ENCODE measurements around the gene WDR72. TPM values are rescaled to one million over a fixed set of nuclear protein-coding genes. Genes with fewer than 3 reads are reported as not detected.

Gene WDR72
- polyA plus RNA-seq, 3 donors: 55.7 to 73.1 (median 65.9) TPM

- DNase-seq: no peak
These were observed 141.0 kb downstream of the WDR72 start for GRCh38 chr15:53618461-53618860.

- no peak for DNase-seq
These were observed 148.1 kb downstream of the WDR72 start for GRCh38 chr15:53611145-53611920.

- DNase-seq: no peak
These were observed 168.4 kb downstream of the WDR72 start for GRCh38 chr15:53591041-53591440.

DNA sequence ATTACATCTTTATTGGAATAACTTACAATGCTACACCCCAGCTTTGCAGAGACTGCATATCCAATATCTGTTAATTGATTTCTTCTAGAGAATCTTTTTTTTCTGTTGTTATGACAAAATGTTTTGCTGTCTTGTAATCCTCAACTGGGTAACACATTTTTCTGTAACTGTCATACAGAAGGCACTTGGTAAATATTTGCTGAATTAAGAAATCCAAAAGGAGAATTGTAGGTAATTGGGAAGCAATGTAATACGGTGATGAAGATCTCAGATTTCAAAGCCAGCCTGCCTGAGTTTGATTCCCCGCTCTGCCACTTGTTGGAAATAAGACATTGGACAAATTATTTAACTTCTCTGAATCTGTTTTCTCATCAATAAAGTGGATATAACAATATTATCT is 169.1 kb downstream of the WDR72 start:
- DNase-seq: no peak

- DNase-seq: no peak
These were observed 169.9 kb downstream of the WDR72 start for GRCh38 chr15:53589520-53590057.

DNA sequence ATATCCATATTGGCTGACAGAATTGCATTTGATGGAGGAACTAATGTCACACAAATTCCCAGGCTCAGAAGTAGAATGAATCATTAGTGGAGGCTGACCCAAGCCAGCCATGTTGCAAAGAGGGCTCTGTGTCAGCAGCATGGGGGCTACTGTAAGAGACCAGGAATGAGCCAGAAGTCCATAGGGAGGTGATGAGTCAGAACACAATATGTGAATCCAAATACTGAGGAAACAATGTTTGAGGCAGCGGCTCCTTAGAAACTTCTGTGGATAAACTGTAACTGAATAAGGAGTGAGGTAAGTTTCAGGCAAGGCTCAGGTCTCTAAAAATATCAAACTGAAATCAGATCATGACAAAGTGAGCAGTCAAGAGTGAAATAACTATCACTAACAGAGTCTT is 170.7 kb downstream of the WDR72 start:
- DNase-seq: no peak

- DNase-seq: no peak
These were observed 172.7 kb downstream of the WDR72 start for GRCh38 chr15:53586799-53587198.

GRCh38 chr15:53581513-53581912 is 177.9 kb downstream of the WDR72 start:
- no peak for DNase-seq

DNA sequence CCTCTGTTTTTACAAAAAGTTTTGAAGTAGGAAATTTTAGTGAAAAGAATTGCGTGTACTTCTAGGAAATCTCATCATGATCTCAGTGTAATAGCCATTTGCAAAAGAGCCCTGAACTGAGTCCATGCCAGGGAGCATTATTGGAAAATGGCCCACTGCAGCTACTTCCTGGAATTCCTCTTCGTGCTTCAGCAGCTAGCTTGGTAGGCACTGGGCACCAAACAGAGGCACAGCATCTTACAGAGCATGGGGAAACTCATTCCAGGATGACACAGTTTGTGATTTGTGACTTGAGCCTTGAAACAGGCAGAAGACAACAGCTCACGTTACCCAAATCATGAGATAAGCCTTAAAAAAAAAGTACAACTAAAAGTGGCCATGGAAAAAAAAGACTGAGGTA is 179.1 kb downstream of the WDR72 start:
- no peak for DNase-seq

DNA sequence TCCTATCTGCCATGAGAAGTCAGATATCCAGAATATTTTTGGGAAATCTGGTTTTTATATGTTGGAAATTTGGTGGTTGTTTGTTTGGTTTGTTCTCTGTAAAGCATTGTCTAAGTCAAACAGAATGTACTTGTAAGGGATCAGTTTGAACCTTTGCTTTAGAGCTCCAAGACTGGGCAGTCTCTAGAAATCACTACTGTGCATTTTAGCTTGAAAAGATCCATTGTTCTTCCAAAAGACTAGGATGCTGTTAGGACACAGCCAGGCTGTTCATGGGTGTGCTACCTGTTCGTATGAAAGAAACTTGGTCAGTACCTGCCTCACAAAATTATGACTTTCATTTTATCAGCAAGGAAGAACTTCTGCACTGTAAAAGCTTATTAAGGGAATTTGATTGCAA is 182.6 kb downstream of the WDR72 start:
- DNase-seq: no peak

- no peak for DNase-seq
These were observed 186.4 kb downstream of the WDR72 start for GRCh38 chr15:53573091-53573490.

- DNase-seq: no peak
These were observed 189.5 kb downstream of the WDR72 start for GRCh38 chr15:53569751-53570480.

DNA sequence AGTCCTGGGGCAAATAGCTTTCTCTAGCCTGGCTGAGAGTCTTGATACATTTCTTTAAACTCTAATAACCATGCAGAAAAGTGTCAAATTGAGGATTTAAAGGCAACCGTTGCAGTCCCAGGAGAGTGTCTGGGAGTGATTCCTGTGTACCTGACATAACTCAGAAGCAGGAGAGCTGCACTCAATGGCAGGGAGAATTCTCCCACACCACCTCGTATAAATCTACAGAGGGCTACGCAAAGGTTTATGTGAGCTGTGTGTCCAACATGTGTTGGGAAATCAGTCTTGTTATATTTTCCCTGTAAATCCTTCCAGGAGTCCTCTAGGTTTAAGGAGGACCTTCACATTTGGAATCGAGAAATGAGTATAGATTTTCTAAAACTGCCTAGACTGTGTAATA is 192.6 kb downstream of the WDR72 start:
- DNase-seq: no peak

DNA sequence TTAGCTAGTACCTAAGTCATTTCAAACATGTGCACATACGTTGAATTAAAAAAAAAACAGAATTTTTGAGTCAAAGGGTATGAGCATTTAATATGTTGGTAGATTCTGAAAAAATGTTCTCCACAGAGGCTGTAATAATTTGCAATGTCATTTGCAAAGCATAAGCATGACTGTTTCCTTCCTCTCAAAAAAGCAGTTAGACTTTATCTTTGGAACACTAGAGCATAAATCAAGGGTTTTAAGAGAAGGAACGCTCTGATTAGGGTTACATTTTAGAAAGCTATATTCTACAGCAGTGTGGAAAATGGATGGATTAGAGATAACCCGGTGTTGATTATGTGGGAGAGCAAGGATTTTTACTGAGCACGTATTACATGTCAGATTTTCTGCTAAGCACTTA is 193.7 kb downstream of the WDR72 start:
- DNase-seq: no peak

GRCh38 chr15:53564647-53565046 is 194.8 kb downstream of the WDR72 start:
- DNase-seq: no peak

GRCh38 chr15:53563627-53564026 is 195.8 kb downstream of the WDR72 start:
- no peak for DNase-seq

- DNase-seq: no peak
These were observed 199.8 kb downstream of the WDR72 start for GRCh38 chr15:53559364-53560277.

- DNase-seq: no peak
These were observed 201.1 kb downstream of the WDR72 start for GRCh38 chr15:53558384-53558783.

DNA sequence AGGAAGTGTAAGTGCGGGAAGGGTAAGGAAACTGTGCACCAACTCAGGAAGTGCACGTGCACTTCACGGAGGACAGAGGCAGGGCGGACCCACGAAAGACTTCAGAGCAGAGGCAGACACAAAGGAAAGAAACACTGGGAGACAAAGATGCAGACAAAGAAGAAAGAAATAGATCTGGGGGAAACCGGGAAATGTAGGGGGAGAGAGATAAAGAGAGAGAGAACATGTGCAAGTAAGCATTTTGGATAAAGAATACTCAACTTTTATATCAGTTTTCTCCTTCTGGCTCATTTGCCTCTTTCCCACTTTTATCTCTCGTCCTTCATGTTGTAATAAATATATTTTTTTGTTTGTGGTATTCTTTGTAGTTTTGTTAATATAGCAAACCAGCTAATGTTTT is 204.2 kb downstream of the WDR72 start:
- DNase-seq: no peak

GRCh38 chr15:53549697-53550305 is 209.7 kb downstream of the WDR72 start:
- no peak for DNase-seq

DNA sequence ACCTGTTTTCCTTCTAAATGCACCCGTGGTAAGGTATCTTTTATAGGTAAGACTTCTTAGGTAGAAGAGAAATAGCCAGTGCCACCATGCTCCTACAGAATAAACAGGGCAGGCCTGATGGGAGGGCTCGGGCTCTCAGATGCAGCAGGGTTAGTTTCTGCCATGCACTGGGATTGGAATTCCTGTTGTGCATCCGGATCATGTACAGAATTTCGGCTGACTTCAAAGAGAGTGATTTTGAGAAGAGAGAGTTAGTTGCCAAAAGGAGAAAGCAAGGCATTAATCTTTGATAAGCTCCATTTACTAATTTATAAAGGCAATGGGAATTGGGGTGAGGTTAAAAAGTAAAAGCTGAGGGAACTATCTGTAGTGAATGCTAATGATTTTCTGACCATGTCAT is 211.2 kb downstream of the WDR72 start:
- DNase-seq: no peak

Data from renal pelvis (tissue), 4 donors.